K562 (cell line): ENCODE measurements around the gene PLAAT5. TPM values are rescaled to one million over a fixed set of nuclear protein-coding genes. Genes with fewer than 3 reads are reported as not detected.

Experiments used
- ADNP ChIP-seq: fragments of 200-800 bp; sonication (Bioruptor generic); IDR thresholded peaks from 2 replicates; pipeline ENCODE4 v1.6.1; 2016; ENCODE audit warnings: missing genetic modification characterization, missing compliant biosample characterization
- AFF1 ChIP-seq, 2 experiments: fragments of 450-650 bp; IDR thresholded peaks; 2 replicates each; pipeline ENCODE4 v1.6.1; 2018; ENCODE audit warnings: mild to moderate bottlenecking in 2 of 2, low read depth in 1 of 2; ENCODE audit not compliant: partially characterized antibody in 2 of 2
- DMBX1 ChIP-seq: fragments of 250-450 bp; sonication (Bioruptor Pico); IDR thresholded peaks from 2 replicates; pipeline ENCODE4 v1.8.0; 2022; ENCODE audit warnings: inconsistent platforms, mild to moderate bottlenecking, moderate library complexity, borderline replicate concordance
- ETV1 ChIP-seq: fragments of 450-650 bp; conservative IDR thresholded peaks from 2 replicates; pipeline ENCODE4 v1.6.1; 2016; ENCODE audit warnings: missing genetic modification characterization, control low read depth, low read depth, missing compliant biosample characterization
- GABPB1 ChIP-seq: sonication (generic); formaldehyde crosslinking; IDR thresholded peaks from 2 replicates; pipeline ENCODE4 v1.8.0; 2022; ENCODE audit warnings: mild to moderate bottlenecking, missing genetic modification reagents
- HIVEP1 ChIP-seq: fragments of 250-450 bp; sonication (Bioruptor Pico); IDR thresholded peaks from 2 replicates; pipeline ENCODE4 v1.4.0; 2020; ENCODE audit warnings: mild to moderate bottlenecking
- MEIS2 ChIP-seq: fragments of 450-650 bp; IDR thresholded peaks from 2 replicates; pipeline ENCODE4 v1.6.1; 2014; ENCODE audit warnings: mild to moderate bottlenecking; ENCODE audit not compliant: partially characterized antibody
- MLLT1 ChIP-seq, 2 experiments: fragments of 450-650 bp; IDR thresholded peaks; 2 replicates each; pipeline ENCODE4 v1.6.1; 2016
- MLX ChIP-seq, 2 experiments: fragments of 450-650 bp in 1 of 2; sonication (generic) in 1 of 2; formaldehyde crosslinking; conservative IDR thresholded peaks; 2 replicates each; pipeline versions ENCODE4 v1.4.0 to v1.8.1; 2020 to 2022; ENCODE audit warnings: mild to moderate bottlenecking in 1 of 2, missing genetic modification reagents in 1 of 2
- NCOR1 ChIP-seq: fragments of 450-650 bp; IDR thresholded peaks from 2 replicates; pipeline ENCODE4 v1.6.1; 2016; ENCODE audit warnings: mild to moderate bottlenecking, moderate library complexity
- NR1H2 ChIP-seq: sonication (generic); formaldehyde crosslinking; IDR thresholded peaks from 2 replicates; pipeline ENCODE4 v1.4.0; 2020; ENCODE audit warnings: mild to moderate bottlenecking, missing genetic modification reagents
- PHF8 ChIP-seq: fragments of 200-600 bp; sonication (generic); IDR thresholded peaks from 2 replicates; pipeline ENCODE4 v1.6.1; 2012; ENCODE audit warnings: mixed run types, mild to moderate bottlenecking, inconsistent platforms, low read length, moderate library complexity, borderline replicate concordance
- PHTF2 ChIP-seq: fragments of 250-450 bp; sonication (Bioruptor Pico); IDR thresholded peaks from 2 replicates; pipeline ENCODE4 v1.5.0; 2021; ENCODE audit warnings: mild to moderate bottlenecking
- PTRF ChIP-seq: fragments of 450-650 bp; IDR thresholded peaks from 2 replicates; pipeline ENCODE4 v1.6.1; 2016; ENCODE audit warnings: mild to moderate bottlenecking, missing genetic modification characterization, missing compliant biosample characterization
- RNF2 ChIP-seq: sonication (generic); IDR thresholded peaks from 2 replicates; pipeline ENCODE4 v1.6.1; 2016
- SAFB2 ChIP-seq: fragments of 200-400 bp; formaldehyde crosslinking; IDR thresholded peaks from 2 replicates; pipeline ENCODE4 v1.6.1; 2018; ENCODE audit warnings: borderline replicate concordance, low read length, low read depth, moderate library complexity; ENCODE audit not compliant: severe bottlenecking
- SIN3B ChIP-seq: fragments of 450-650 bp; IDR thresholded peaks from 2 replicates; pipeline ENCODE4 v1.6.1; 2017; ENCODE audit warnings: low read depth, mild to moderate bottlenecking, moderate library complexity
- U2AF1 ChIP-seq: fragments of 200-400 bp; formaldehyde crosslinking; optimal IDR thresholded peaks from 2 replicates; pipeline ENCODE3; 2017; ENCODE audit warnings: mild to moderate bottlenecking, low read depth, low read length, moderate library complexity
- ZNF57 ChIP-seq: fragments of 450-650 bp; formaldehyde crosslinking; IDR thresholded peaks from 2 replicates; pipeline ENCODE4 v1.4.0; 2020; ENCODE audit warnings: mild to moderate bottlenecking, moderate library complexity
- polyA plus RNA-seq, 8 experiments: library from polyadenylated mRNA; depleted of rRNA in 4 of 8; stranded (reverse) in 5 of 8; unstranded in 3 of 8; fragments of >200 nt; fragmentation: Nextera tagmentation in 2 of 8; fragmentation: Illumina TruSeq in 1 of 8; extraction: Ambion mirVana in 2 of 8; extraction: Trizol in 1 of 8; gene quantifications; 2 replicates each; pipeline versions ENCODE4 v1.2.1 to v1.2.3, GENCODE V29; 2011 to 2014; ENCODE audit warnings: inconsistent platforms in 1 of 8, missing spikeins in 1 of 8
- total RNA-seq, 7 experiments: library from RNA; depleted of rRNA in 6 of 7; stranded (reverse); fragments of >200 nt in 6 of 7; fragmentation: Illumina TruSeq in 2 of 7; extraction: Trizol in 2 of 7; gene quantifications; 2 replicates each; pipeline versions ENCODE4 v1.2.1 to v1.2.3, GENCODE V29; 2011 to 2021; ENCODE audit warnings: low replicate concordance in 1 of 7
- TF ChIP-seq, protein P1 (sequence below): fragments of 450-650 bp; IDR thresholded peaks from 2 replicates; pipeline ENCODE4 v1.6.1; 2016; ENCODE audit warnings: low read depth, mild to moderate bottlenecking, moderate library complexity
- TF ChIP-seq, protein P2 (sequence below): sonication (generic); formaldehyde crosslinking; IDR thresholded peaks from 2 replicates; pipeline ENCODE4 v1.9.0; 2022; ENCODE audit warnings: mild to moderate bottlenecking, missing genetic modification reagents
- TF ChIP-seq, protein P3 (sequence below): fragments of 250-450 bp; sonication (Bioruptor Pico); IDR thresholded peaks from 2 replicates; pipeline ENCODE4 v1.9.0; 2021; ENCODE audit warnings: mild to moderate bottlenecking

PLAAT5 gene
- total and polyA plus RNA-seq, 9 of the 15 experiments (the other 6 are each of a cell fraction or from before 2014, with no cell fraction given), result not detected

- TF ChIP-seq, protein P1, sequence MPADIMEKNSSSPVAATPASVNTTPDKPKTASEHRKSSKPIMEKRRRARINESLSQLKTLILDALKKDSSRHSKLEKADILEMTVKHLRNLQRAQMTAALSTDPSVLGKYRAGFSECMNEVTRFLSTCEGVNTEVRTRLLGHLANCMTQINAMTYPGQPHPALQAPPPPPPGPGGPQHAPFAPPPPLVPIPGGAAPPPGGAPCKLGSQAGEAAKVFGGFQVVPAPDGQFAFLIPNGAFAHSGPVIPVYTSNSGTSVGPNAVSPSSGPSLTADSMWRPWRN, result peak; percentile 43; the same call in 1 of the 2 replicates
- TF ChIP-seq ZNF57, result no peak
- no peak for TF ChIP-seq ETV1 (tag)
- TF ChIP-seq PTRF (tag), result no peak
- TF ChIP-seq, protein P2, sequence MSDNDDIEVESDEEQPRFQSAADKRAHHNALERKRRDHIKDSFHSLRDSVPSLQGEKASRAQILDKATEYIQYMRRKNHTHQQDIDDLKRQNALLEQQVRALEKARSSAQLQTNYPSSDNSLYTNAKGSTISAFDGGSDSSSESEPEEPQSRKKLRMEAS, result no peak
- TF ChIP-seq PHTF2 (CRISPR knock-in tag), result no peak
- TF ChIP-seq HIVEP1 (CRISPR knock-in tag), result no peak
- TF ChIP-seq U2AF1, result no peak
- TF ChIP-seq MLLT1 (IDR thresholded peaks at IDR 0.05), result peak in 1 of 2 experiments; percentile 51; a peak in 1 of 4 replicates
- TF ChIP-seq GABPB1 (CRISPR knock-in tag), result no peak
- no peak for TF ChIP-seq NR1H2 (CRISPR knock-in tag)
- TF ChIP-seq SIN3B, result no peak
- no peak for TF ChIP-seq PHF8
- peak; percentile 35 for TF ChIP-seq MEIS2
- peak in 1 of 2 experiments; percentile 47 for TF ChIP-seq AFF1 (IDR thresholded peaks at IDR 0.05; ENCODE audit: low read depth in 1 of 2, partially characterized antibody in 2 of 2)
- TF ChIP-seq, protein P3, sequence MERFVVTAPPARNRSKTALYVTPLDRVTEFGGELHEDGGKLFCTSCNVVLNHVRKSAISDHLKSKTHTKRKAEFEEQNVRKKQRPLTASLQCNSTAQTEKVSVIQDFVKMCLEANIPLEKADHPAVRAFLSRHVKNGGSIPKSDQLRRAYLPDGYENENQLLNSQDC, result no peak
- TF ChIP-seq NCOR1, result peak; percentile 89
- TF ChIP-seq DMBX1 (CRISPR knock-in tag), result no peak
- TF ChIP-seq SAFB2, result no peak
- TF ChIP-seq ADNP (tag), result peak; percentile 85
- TF ChIP-seq MLX (CRISPR knock-in tag; conservative IDR thresholded peaks at IDR 0.05), result no peak
- peak; percentile 46; the same call in 1 of the 2 replicates for TF ChIP-seq RNF2
These were observed 26.2 kb upstream of the PLAAT5 start (continued) for GRCh38 chr11:63517156-63517555.
